GM10248 (cell line): ENCODE results near the gene ATP2C1.
"Not testable (repeated sequence)": the region's sequence is repeated elsewhere in the genome, so short reads cannot be mapped to it uniquely, and the experiment has no call there.

Source experiments
- CTCF ChIA-PET: fragments of 300-600 bp; sonication (Branson Sonifier 250); formaldehyde crosslinking; extraction: SDS; loops from one replicate; lab custom pipeline; 2021; ENCODE audit warnings: antibody characterized with exemption; lab: Yijun Ruan, JAX
- POLR2A ChIA-PET: fragments of 350-650 bp; sonication (Branson Sonifier 250); formaldehyde crosslinking; extraction: SDS; loops from one replicate; lab custom pipeline; 2020; ENCODE audit warnings: antibody characterized with exemption; lab: Yijun Ruan, JAX
- DNase-seq: peaks from one replicate; pipeline ENCODE4 v3.0.0; 2012; ENCODE audit errors: extremely low spot score
- CTCF ChIP-seq: IDR thresholded peaks from 2 replicates; pipeline ENCODE4 v1.5.1; 2012; ENCODE audit warnings: mild to moderate bottlenecking, low read depth; ENCODE audit errors: extremely low read depth, missing control alignments, control extremely low read depth

The ATP2C1 gene

GRCh38 chr3:131038326-131038725 is 144.4 kb downstream of the ATP2C1 start:
- TF ChIP-seq CTCF = no peak
- POLR2A ChIA-PET = no interaction called here
- DNase-seq = no peak
- CTCF ChIA-PET = interaction anchor here (0.8 to 1.9 kb wide), 2 partner anchors 8 to 1000 kb away, joined by 3 to 4 read pairs; no protein-coding TSS in a partner anchor

GRCh38 chr3:131042271-131042985 is 148.5 kb downstream of the ATP2C1 start:
- CTCF ChIA-PET = interaction anchor here (1.1 to 2.0 kb wide), 4 partner anchors 10 to 39 kb away, joined by 3 to 15 read pairs (median 3); no protein-coding TSS in a partner anchor
- POLR2A ChIA-PET, DNase-seq: not testable (repeated sequence)

GRCh38 chr3:131047582-131047981 is 153.7 kb downstream of the ATP2C1 start:
- DNase-seq = no peak
- POLR2A ChIA-PET = no interaction called here
- TF ChIP-seq CTCF = no peak
- CTCF ChIA-PET = interaction anchor here (2.2 to 3.2 kb wide), 2 partner anchors 12 to 15 kb away, joined by 8 to 11 read pairs; no protein-coding TSS in a partner anchor

GRCh38 chr3:131048030-131048429 is 154.1 kb downstream of the ATP2C1 start:
- CTCF ChIA-PET = interaction anchor here (2.2 to 3.2 kb wide), 2 partner anchors 13 to 15 kb away, joined by 8 to 11 read pairs; no protein-coding TSS in a partner anchor
- DNase-seq = no peak
- no peak for TF ChIP-seq CTCF
- POLR2A ChIA-PET = no interaction called here

- no peak for TF ChIP-seq CTCF
- CTCF ChIA-PET = no interaction called here
- POLR2A ChIA-PET = no interaction called here
- DNase-seq = no peak
Measured at GRCh38 chr3:131050001-131050400, 156.1 kb downstream of the ATP2C1 start.

GRCh38 chr3:131053043-131053859 is 159.4 kb downstream of the ATP2C1 start:
- POLR2A ChIA-PET = no interaction called here
- CTCF ChIA-PET = interaction anchor here (1.3 to 1.8 kb wide), 4 partner anchors 12 to 977 kb away, joined by 3 to 4 read pairs (median 4); no protein-coding TSS in a partner anchor
- no peak for DNase-seq
- TF ChIP-seq CTCF = no peak
